ENCODE data around the gene GARIN5B. TPM values are rescaled to one million over a fixed set of nuclear protein-coding genes. Genes with fewer than 3 reads are reported as not detected.

Gene GARIN5B
- polyA plus RNA-seq, 1 donor from 2014 or later = not detected

GRCh38 chr19:55311397-55311796 is 51.7 kb downstream of the GARIN5B start:
- Histone ChIP-seq H3K27me3 (ENCODE audit: insufficient read depth, low read depth, low read length) (no peaks in the 10 kb centered on the region), H3K4me3 (ENCODE audit: low read length) (no peak overlapping the region), H3K4me2 (ENCODE audit: low read length) (no peak overlapping the region), H3K9me2 (ENCODE audit: insufficient read depth, low read length) (no peaks in the 10 kb centered on the region), H4K20me1 (ENCODE audit: insufficient read depth) (no peaks in the 10 kb centered on the region), H3K79me2 (replicated peaks; ENCODE audit: insufficient read depth, low read length) (no peaks in the 10 kb centered on the region), H3K9ac (ENCODE audit: low read length) (no peak overlapping the region), H3K9me3 (ENCODE audit: low read length) (no peaks in the 10 kb centered on the region), H3K27ac (ENCODE audit: low read length) (no peak overlapping the region), H3F3A (ENCODE audit: insufficient read depth, low read length, poor library complexity, severe bottlenecking) (no peaks in the 10 kb centered on the region), H2AFZ (ENCODE audit: low read depth, low read length) (no peak overlapping the region), H3K36me3 (ENCODE audit: insufficient read depth, low read length) (no peaks in the 10 kb centered on the region)
- no peak for TF ChIP-seq REST (IDR thresholded peaks at IDR 0.05; ENCODE audit: borderline replicate concordance)

GRCh38 chr19:55310498-55310897 is 52.6 kb downstream of the GARIN5B start:
- Histone ChIP-seq H3K27ac (ENCODE audit: low read length) (no peak overlapping the region), H3F3A (ENCODE audit: insufficient read depth, low read length, poor library complexity, severe bottlenecking) (no peaks in the 10 kb centered on the region), H3K9me2 (ENCODE audit: insufficient read depth, low read length) (no peaks in the 10 kb centered on the region), H4K20me1 (ENCODE audit: insufficient read depth) (no peaks in the 10 kb centered on the region), H3K9me3 (ENCODE audit: low read length) (no peaks in the 10 kb centered on the region), H3K36me3 (ENCODE audit: insufficient read depth, low read length) (no peaks in the 10 kb centered on the region), H3K79me2 (replicated peaks; ENCODE audit: insufficient read depth, low read length) (no peaks in the 10 kb centered on the region), H2AFZ (ENCODE audit: low read depth, low read length) (no peak overlapping the region), H3K4me3 (ENCODE audit: low read length) (no peak overlapping the region), H3K9ac (ENCODE audit: low read length) (no peak overlapping the region), H3K4me2 (ENCODE audit: low read length) (no peak overlapping the region), H3K27me3 (ENCODE audit: insufficient read depth, low read depth, low read length) (no peaks in the 10 kb centered on the region)
- no peak for TF ChIP-seq EP300 (conservative IDR thresholded peaks at IDR 0.05; ENCODE audit: poor library complexity, severe bottlenecking)
- no peak for TF ChIP-seq MXI1 (conservative IDR thresholded peaks at IDR 0.05; ENCODE audit: poor library complexity, severe bottlenecking)
- no peak for TF ChIP-seq EZH2 (IDR thresholded peaks at IDR 0.05; ENCODE audit: borderline replicate concordance, insufficient read depth, low read length, poor library complexity, severe bottlenecking)
- TF ChIP-seq REST (IDR thresholded peaks at IDR 0.05; ENCODE audit: borderline replicate concordance) = no peak
- TF ChIP-seq RAD21 (conservative IDR thresholded peaks at IDR 0.05) = no peak
- TF ChIP-seq TAF1 (IDR thresholded peaks at IDR 0.05; ENCODE audit: low read depth) = no peak
- TF ChIP-seq CTCF (IDR thresholded peaks at IDR 0.05; ENCODE audit: poor library complexity, severe bottlenecking) = no peak
- TF ChIP-seq POLR2AphosphoS5 (IDR thresholded peaks at IDR 0.05) = no peak
- TF ChIP-seq SMC3 (conservative IDR thresholded peaks at IDR 0.05; ENCODE audit: poor library complexity) = no peak
